IPS-18a (cell line): ENCODE data around the gene FBXO15.
A peak's percentile ranks its signal among the peaks of the same experiment; 100 is the strongest.

Experiments
- H3K27ac ChIP-seq: one replicate; pipeline ENCODE4 v1.5.1; 2013; ENCODE audit warnings: low read length
- H3K27me3 ChIP-seq: one replicate; pipeline ENCODE4 v1.6.1; 2013; ENCODE audit warnings: mild to moderate bottlenecking, low read length; ENCODE audit not compliant: control insufficient read depth, insufficient read depth
- H3K36me3 ChIP-seq: one replicate; pipeline ENCODE4 v1.6.1; 2013; ENCODE audit warnings: low read depth, low read length; ENCODE audit not compliant: control insufficient read depth
- H3K4me1 ChIP-seq: one replicate; pipeline ENCODE4 v1.6.1; 2013; ENCODE audit warnings: low read depth, low read length; ENCODE audit not compliant: control insufficient read depth
- H3K4me3 ChIP-seq: one replicate; pipeline ENCODE4 v1.5.1; 2013; ENCODE audit warnings: low read length
- H3K9ac ChIP-seq: one replicate; pipeline ENCODE4 v1.6.1; 2013; ENCODE audit warnings: mild to moderate bottlenecking, low read length, moderate library complexity
- H3K9me3 ChIP-seq: one replicate; pipeline ENCODE4 v1.6.1; 2013; ENCODE audit warnings: low read depth, low read length; ENCODE audit not compliant: control insufficient read depth

Gene FBXO15

DNA sequence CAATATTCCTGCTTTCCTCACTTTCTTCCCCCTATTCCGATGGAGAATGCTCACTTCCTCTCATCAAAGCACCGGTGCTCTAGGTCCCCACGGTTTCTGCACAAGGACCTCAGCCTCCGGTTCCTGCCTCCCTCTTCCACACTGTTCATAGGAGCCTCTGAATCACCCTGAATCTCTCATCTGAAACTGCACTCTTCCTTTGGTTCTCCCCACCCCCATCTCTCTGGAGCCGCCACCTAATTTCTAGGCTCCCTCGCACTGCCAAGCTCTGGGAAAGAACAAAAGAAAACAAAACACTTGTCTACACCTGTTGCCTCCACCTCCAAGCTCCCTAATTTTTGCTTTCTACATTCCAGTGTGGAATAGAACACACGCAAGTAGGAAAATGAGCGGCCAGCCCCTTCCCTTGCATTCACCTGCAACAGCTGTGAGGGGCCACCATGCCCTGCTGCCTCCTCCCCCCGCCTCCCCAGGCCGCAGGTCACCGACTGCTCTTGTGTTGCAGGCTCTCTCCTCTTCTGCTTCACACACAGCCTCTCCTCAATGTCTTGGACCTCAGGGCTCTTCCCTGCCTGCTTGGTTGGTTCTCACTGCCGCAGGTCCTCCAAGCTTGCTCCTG is 9.6 kb downstream of the FBXO15 start:
- Histone ChIP-seq H3K4me3 (no peak overlapping the region), H3K4me1 (no peaks in the 10 kb centered on the region), H3K27me3 (no peaks in the 10 kb centered on the region), H3K36me3 (no peaks in the 10 kb centered on the region), H3K9me3 (no peaks in the 10 kb centered on the region), H3K27ac (no peak overlapping the region), H3K9ac (no peak overlapping the region)

DNA sequence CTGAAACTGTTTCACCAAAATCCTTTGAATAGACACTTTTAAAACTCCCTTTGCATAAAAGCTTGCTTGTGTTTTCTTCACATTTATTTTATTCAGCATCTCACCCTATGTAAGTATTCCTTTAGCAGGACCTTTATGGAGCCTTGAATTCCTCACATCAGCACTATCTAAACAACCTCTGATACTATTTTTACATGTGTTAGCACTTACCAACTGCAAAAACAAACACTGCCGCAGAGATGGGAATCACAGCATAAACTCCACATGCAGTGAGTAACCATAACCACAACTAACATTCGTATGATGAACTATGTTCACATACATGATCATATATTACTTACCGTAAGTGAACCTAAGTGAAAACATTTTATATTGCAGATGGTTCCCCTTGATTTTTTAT is 15.4 kb downstream of the FBXO15 start:
- H3K9ac ChIP-seq, result no peak overlapping the region
- no peak overlapping the region for H3K27ac ChIP-seq
- H3K36me3 ChIP-seq, result no peaks in the 10 kb centered on the region
- no peaks in the 10 kb centered on the region for H3K27me3 ChIP-seq
- H3K9me3 ChIP-seq, result no peaks in the 10 kb centered on the region
- H3K4me3 ChIP-seq, result no peak overlapping the region
- peaks cover 11% of the 10 kb centered on the region for H3K4me1 ChIP-seq

DNA sequence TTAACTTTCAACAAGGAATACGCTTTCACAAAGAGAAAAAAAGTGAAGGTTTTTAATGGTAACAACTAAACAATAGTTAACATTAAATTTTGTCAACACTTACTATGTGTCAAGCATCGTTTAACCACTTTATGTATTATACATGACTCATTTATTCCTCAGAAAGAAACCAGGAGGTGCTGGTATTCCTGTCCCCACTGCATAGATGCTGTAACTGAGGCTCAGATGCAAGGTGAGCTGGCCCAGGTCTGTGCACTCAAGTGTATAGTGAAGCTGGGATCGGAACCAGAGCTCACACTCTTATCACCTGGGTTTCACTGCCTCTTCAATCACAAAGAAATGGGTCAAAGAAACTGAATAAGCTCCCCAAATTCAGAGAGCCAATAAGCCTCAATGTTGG is 16.5 kb downstream of the FBXO15 start:
- Histone ChIP-seq H3K27ac (no peak overlapping the region), H3K27me3 (no peaks in the 10 kb centered on the region), H3K36me3 (no peaks in the 10 kb centered on the region), H3K4me1 (peaks cover 20% of the 10 kb centered on the region), H3K4me3 (no peak overlapping the region), H3K9ac (no peak overlapping the region), H3K9me3 (no peaks in the 10 kb centered on the region)

DNA sequence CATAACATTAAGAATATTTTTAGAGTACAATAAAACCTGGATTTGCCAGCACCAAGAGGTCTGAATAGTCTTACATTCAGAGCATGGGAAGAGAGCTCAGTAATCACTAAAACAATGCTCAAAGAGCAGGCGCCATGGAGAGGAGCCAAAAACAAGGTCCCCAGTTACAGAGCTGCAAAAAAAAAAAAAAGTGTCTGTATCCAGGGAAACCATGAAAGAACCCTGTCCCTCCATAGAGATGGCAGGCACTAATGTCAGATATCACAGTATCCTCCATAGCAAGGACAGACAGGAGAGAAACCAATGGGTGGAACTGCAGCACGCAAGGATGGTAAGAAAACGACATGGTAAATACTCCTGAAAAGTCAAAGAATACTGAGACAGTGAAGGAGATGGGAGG is 19.5 kb downstream of the FBXO15 start:
- no peaks in the 10 kb centered on the region for H3K9me3 ChIP-seq
- H3K27me3 ChIP-seq, result no peaks in the 10 kb centered on the region
- no peaks in the 10 kb centered on the region for H3K36me3 ChIP-seq
- H3K4me3 ChIP-seq, result no peak overlapping the region
- peaks cover 20% of the 10 kb centered on the region for H3K4me1 ChIP-seq
- H3K27ac ChIP-seq, result no peak overlapping the region
- H3K9ac ChIP-seq, result no peak overlapping the region

DNA sequence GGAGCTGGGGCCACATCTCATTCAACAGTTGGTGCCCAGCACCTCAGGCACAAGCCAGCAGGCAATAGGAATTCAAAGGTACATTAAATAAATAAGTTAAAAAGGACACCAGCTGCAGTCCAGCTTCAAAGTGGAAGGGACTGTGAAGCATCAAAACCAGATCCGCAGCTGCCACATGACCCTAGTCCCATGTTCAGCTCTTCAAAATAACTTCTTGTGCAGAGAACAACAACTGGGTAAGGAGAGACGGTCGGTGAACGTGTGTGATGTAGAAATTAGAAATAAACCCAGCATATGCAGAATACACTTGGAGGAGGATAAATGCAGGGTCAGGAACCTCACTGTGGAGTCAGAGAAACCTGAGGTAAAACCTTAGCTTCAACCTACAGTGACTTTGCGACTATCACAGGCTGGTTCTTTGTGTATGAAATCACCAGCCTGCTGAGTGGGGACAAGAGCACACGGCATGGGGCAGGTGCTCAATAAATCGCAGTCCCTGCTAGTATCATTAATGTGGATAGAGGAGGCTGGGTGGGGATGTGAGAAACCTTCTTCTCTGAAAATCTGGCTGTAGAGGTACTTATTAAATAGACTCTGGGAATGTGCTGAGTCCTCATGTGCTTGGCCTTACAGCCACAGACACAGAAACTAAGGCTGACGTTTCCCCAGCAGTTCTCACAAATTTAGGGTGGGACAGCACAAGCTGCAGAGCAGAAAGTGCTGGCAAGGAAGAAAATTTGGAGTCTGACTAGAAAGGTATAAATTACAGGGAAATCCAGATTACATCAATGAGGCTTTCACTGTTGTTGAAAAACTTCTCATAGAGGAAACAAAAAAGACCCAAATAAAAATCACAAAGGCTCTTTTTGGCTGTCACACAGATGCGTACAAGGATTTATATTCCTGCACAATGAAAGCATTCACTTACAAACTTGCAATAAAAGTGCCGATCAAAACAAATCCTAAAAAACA is 20.7 kb downstream of the FBXO15 start:
- H3K27ac ChIP-seq, result no peak overlapping the region
- no peaks in the 10 kb centered on the region for H3K27me3 ChIP-seq
- H3K4me1 ChIP-seq, result peaks cover 20% of the 10 kb centered on the region
- no peaks in the 10 kb centered on the region for H3K9me3 ChIP-seq
- H3K36me3 ChIP-seq, result no peaks in the 10 kb centered on the region
- H3K4me3 ChIP-seq, result peak overlapping the region; percentile 31
- H3K9ac ChIP-seq, result peak overlapping the region; percentile 18

DNA sequence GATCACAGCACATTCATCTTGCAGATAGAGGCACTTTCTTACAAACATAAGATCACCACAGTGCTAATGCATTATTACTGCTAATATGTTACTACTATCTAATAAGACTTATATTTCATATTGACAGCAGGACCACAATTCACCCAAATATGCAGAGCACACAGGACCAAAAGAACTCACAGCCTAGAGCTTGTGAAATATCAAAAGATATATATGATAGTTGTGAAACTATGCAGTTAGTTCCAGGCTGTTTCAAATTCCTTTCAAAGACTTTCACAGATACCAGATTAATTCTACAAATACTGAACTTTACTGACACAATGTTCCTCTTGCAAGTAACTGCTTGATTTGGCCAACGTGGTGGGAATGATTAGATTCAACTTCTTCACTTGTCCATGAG is 23.0 kb downstream of the FBXO15 start:
- Histone ChIP-seq H3K9ac (no peak overlapping the region), H3K36me3 (no peaks in the 10 kb centered on the region), H3K9me3 (no peaks in the 10 kb centered on the region), H3K4me1 (peaks cover 20% of the 10 kb centered on the region), H3K27ac (no peak overlapping the region), H3K4me3 (no peak overlapping the region), H3K27me3 (no peaks in the 10 kb centered on the region)

DNA sequence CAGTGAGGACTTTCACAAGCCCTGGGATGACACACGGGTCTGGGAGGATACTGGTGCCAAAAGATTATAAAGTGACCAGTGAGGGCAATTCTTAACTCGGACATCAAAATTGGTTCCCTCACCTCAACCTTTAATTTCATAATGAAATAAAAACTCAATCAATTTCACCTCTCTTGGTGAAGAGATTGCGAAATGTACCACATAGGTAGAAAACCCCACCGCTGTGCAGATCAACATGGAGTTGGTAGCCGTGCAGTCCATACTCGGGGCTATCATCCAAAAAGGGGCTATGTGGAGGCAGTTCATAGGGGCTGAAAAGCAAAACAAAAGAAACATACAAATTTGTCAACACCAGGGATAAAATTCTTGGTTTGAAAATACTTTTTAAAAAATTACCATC is 24.4 kb downstream of the FBXO15 start:
- Histone ChIP-seq H3K27me3 (no peaks in the 10 kb centered on the region), H3K4me3 (no peak overlapping the region), H3K27ac (no peak overlapping the region), H3K9ac (no peak overlapping the region), H3K4me1 (peaks cover 19% of the 10 kb centered on the region), H3K9me3 (no peaks in the 10 kb centered on the region), H3K36me3 (no peaks in the 10 kb centered on the region)

DNA sequence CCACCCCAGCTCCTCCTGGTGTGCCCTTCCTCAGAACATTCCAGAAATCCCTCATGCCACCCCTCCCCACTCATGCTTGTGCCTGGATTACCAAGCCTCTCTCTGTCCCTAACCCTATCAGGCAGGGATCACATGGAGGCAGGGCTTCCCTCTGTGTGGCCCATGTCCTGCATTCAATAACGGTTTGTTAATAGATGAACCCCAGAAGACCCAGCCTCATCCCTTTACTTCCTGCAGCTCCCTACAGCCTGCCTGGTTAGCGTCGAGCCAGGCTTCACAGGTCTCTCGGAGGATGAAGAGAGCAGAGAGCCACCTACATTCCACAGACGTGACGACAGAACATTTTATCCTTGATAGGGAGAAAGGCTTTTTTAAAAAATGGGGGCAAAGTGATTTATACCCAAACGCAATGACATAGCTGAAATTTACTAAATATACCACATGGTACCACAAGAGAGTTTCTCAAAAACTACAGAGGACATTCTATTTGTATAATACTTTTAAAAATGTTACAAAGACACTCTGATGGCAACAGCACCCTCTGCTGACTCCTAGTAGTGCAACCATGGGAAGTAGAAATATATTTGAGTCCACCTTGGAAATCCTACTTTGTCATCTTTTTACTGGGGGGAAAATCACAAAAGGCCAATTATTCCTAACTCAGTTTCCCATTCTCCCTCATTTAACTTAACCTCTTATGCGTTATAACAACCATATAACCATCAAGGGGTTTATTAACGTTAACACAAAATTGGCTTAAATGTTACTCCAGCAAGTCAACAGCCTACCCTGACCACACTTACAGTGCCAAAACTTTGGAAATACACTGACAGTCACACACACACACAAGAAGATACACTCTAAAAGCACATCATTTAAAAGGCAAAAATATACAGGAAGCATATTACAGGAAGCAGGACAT is 30.7 kb downstream of the FBXO15 start:
- Histone ChIP-seq H3K9me3 (no peaks in the 10 kb centered on the region), H3K27me3 (no peaks in the 10 kb centered on the region), H3K4me3 (peak overlapping the region; percentile 21), H3K27ac (no peak overlapping the region), H3K36me3 (no peaks in the 10 kb centered on the region), H3K4me1 (peaks cover 27% of the 10 kb centered on the region), H3K9ac (no peak overlapping the region)

DNA sequence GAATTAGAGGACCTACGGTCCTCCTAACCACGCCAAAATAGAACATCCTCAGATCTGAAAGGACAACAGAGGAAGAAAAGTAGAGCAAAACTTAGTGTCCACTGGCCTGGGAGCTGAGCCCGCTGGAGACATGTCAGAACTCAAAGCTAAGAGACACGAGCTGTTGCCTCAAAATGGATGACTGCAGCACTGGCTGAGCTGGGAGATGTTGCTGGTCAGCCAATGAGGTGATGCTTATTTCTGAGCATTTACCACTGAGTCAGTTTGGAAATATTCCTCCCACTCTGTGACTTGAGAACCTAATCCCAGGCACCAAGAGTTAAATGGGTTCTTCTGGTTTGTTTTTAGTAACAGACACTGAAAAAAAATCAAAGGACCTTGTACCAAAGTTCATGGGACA is 32.6 kb downstream of the FBXO15 start:
- Histone ChIP-seq H3K4me1 (peaks cover 27% of the 10 kb centered on the region), H3K9ac (no peak overlapping the region), H3K27me3 (no peaks in the 10 kb centered on the region), H3K36me3 (no peaks in the 10 kb centered on the region), H3K27ac (no peak overlapping the region), H3K9me3 (no peaks in the 10 kb centered on the region), H3K4me3 (no peak overlapping the region)

DNA sequence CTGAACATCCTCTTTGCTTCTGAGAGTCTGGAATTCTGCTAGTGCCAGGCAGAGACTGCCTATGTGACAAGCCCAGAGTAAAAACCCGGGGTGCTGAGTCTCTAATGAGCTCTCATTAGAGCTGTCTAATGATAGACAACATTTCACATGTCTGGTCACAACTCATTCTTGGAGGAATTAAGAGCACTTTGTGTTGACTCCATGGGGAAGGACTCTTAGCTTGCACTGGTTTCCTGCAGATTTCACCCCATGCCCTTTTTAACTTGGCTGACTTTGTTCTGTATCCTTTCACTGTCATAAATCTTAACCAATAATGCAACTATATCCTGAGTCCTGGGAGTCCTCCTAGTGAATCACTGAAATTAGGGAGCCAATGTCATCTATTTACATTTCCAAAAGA is 33.5 kb downstream of the FBXO15 start:
- Histone ChIP-seq H3K4me3 (no peak overlapping the region), H3K27me3 (no peaks in the 10 kb centered on the region), H3K9ac (no peak overlapping the region), H3K9me3 (no peaks in the 10 kb centered on the region), H3K36me3 (no peaks in the 10 kb centered on the region), H3K27ac (no peak overlapping the region), H3K4me1 (peaks cover 27% of the 10 kb centered on the region)

DNA sequence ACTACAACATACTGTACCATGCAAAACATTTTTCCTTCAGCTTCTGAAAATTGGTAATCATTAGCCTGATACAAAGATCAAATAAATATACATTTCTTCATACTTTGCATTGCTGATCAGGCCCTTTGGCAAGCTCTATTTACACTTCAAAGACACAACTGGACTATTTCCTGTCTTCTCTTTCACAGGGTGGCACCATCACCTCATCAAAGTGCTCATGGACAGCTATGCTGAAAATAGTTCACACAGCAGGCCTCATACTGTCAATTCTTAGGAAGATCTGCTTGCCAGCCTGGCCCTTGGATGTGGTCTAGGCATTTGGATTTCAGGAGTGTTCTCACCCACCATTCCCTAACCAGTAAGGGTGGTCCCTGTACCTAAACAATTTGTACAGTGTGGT is 33.9 kb downstream of the FBXO15 start:
- no peak overlapping the region for H3K27ac ChIP-seq
- no peak overlapping the region for H3K4me3 ChIP-seq
- no peaks in the 10 kb centered on the region for H3K27me3 ChIP-seq
- H3K4me1 ChIP-seq, result peaks cover 27% of the 10 kb centered on the region
- no peaks in the 10 kb centered on the region for H3K36me3 ChIP-seq
- no peaks in the 10 kb centered on the region for H3K9me3 ChIP-seq
- no peak overlapping the region for H3K9ac ChIP-seq
